ENCODE results near the gene SLC16A12. TPM values are rescaled to one million over a fixed set of nuclear protein-coding genes. Genes with fewer than 3 reads are reported as not detected.

SLC16A12 gene
- total and polyA plus RNA-seq, 2 of the 8 experiments (the other 6 are each of a cell fraction or from before 2014, with no cell fraction given): 1.6 to 1.9 TPM

GRCh38 chr10:89470628-89471027 is 64.8 kb downstream of the SLC16A12 start:
- no peak for DNase-seq (ENCODE audit: low read depth in 1 of 2, low spot score in 2 of 2)
- no peaks in the 10 kb centered on the region for H3K36me3 ChIP-seq (ENCODE audit: control insufficient read depth in 2 of 4, insufficient read depth in 4 of 4, low read length in 3 of 4)
- H2BK12ac ChIP-seq (ENCODE audit: low read depth, low read length): no peak overlapping the region
- no peak overlapping the region for H3K9ac ChIP-seq (replicated peaks in 1 of 4; ENCODE audit: extremely low read depth in 1 of 4, low read depth in 3 of 4, low read length in 3 of 4)
- no peak overlapping the region for H2AK5ac ChIP-seq (ENCODE audit: low read depth, low read length)
- no peak overlapping the region for H2BK20ac ChIP-seq (ENCODE audit: low read length)
- no peak for FAIRE-seq
- ChIA-PET CTCF (ENCODE audit: partially characterized antibody) (interaction anchor here (0.5 kb wide), 1 partner anchor 11 kb away, joined by 3 read pairs; no protein-coding TSS in a partner anchor), POLR2A (ENCODE audit: partially characterized antibody) (no interaction called here)
- no peak overlapping the region for H2AFZ ChIP-seq (ENCODE audit: low read length)
- H4K8ac ChIP-seq (ENCODE audit: extremely low read depth, insufficient read depth, low read length): no peak overlapping the region
- H4K5ac ChIP-seq (ENCODE audit: insufficient read length, low read depth, low read length): no peak overlapping the region
- H2BK15ac ChIP-seq (ENCODE audit: low read length): no peak overlapping the region
- no peak overlapping the region for H3K18ac ChIP-seq (ENCODE audit: extremely low read depth, low read length)
- H2BK120ac ChIP-seq (replicated peaks; ENCODE audit: low read depth, low read length): no peak overlapping the region
- no peak overlapping the region for H3K27ac ChIP-seq (ENCODE audit: low read depth, low read length)
- no peak for TF ChIP-seq BRCA1 (IDR thresholded peaks at IDR 0.05; ENCODE audit: low read depth, low read length)
- no peak for TF ChIP-seq ATF3 (IDR thresholded peaks at IDR 0.05; ENCODE audit: insufficient read depth, low read depth, low read length)
- H3K14ac ChIP-seq (ENCODE audit: insufficient read length): no peak overlapping the region
- H3K79me1 ChIP-seq (ENCODE audit: low read depth, low read length): no peaks in the 10 kb centered on the region
- no peaks in the 10 kb centered on the region for H3K9me3 ChIP-seq (ENCODE audit: insufficient read depth in 2 of 2, low read depth in 1 of 2, low read length in 1 of 2)
- no peak overlapping the region for H3K56ac ChIP-seq (replicated peaks; ENCODE audit: insufficient read length, low read depth, low read length)
- 42% methylated on average over 2 of the region's 2 CpGs; no CpG with 5 or more reads in 1 of the 2 experiments for WGBS, 2 experiments (ENCODE audit: extremely low coverage in 1 of 2, insufficient coverage in 1 of 2, insufficient read length in 1 of 2, insufficient replicate concordance in 2 of 2, low coverage in 1 of 2, low lambda C conversion rate in 2 of 2, missing lambda C conversion rate in 1 of 2)
- no peaks in the 10 kb centered on the region for H4K20me1 ChIP-seq (replicated peaks in 1 of 2; ENCODE audit: control insufficient read depth in 1 of 2, insufficient read depth in 2 of 2, low read length in 2 of 2)
- no peak overlapping the region for H3K23ac ChIP-seq (ENCODE audit: insufficient read length)
- H3K4me3 ChIP-seq (ENCODE audit: extremely low read depth in 1 of 4, insufficient read depth in 2 of 4, low read depth in 3 of 4, low read length in 4 of 4): no peak overlapping the region
- H3K4me2 ChIP-seq (ENCODE audit: insufficient read depth in 1 of 2, low read depth in 2 of 2, low read length in 2 of 2): no peak overlapping the region
- H3K4ac ChIP-seq (replicated peaks; ENCODE audit: insufficient read length, low read depth, low read length): no peak overlapping the region
- no peaks in the 10 kb centered on the region for H3K27me3 ChIP-seq (replicated peaks in 1 of 4; ENCODE audit: control insufficient read depth in 3 of 4, extremely low read depth in 1 of 4, insufficient read depth in 3 of 4, low read length in 3 of 4)
- no peaks in the 10 kb centered on the region for H3K23me2 ChIP-seq (ENCODE audit: low read depth, low read length)
- no peak overlapping the region for H2BK5ac ChIP-seq (ENCODE audit: low read depth, low read length)
- H3K79me2 ChIP-seq (ENCODE audit: control insufficient read depth in 1 of 2, insufficient read depth in 2 of 2, low read length in 2 of 2): no peaks in the 10 kb centered on the region
- H3K4me1 ChIP-seq (replicated peaks in 1 of 4; ENCODE audit: control insufficient read depth in 3 of 4, insufficient read depth in 4 of 4, low read length in 3 of 4): no peaks in the 10 kb centered on the region; a peak in 2 of 7 replicates
- no peak overlapping the region for H4K91ac ChIP-seq (replicated peaks; ENCODE audit: insufficient read length, low read length)

All from H1 (cell line).